Kidney capillary endothelial cell (primary cell): ENCODE results near the gene TSPAN15.
"Not testable (repeated sequence)": the region's sequence is repeated elsewhere in the genome, so short reads cannot be mapped to it uniquely, and the experiment has no call there.

Experiments used
- DNase-seq: peaks from one replicate; pipeline ENCODE4 v3.0.0-alpha.2; 2018; ENCODE audit warnings: low spot score

The TSPAN15 gene

DNA sequence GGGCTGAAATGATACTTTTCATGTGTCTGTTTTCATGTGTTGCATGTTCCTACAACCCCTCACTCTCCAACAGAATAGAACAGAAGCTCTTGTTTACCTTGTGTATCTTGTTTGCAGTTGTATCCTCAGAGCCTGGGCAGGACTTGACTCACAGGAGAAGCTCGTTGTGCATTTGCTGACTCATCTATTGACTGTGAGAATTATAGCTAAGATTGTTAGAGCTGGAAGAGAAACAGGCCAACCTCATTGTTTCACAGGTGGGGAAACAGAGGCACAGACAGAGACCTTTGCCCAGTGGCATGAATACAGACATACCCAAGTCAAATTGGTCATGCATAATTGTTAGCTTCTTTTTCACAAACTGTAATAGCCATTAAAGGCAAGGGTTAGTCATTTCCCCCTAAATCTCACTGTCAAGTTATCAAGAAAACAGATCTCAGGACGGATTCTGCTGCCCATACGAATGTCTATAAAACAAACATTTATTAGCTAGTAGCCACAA lies 4.6 kb upstream of the TSPAN15 start:
- peak; percentile 97 for DNase-seq

DNA sequence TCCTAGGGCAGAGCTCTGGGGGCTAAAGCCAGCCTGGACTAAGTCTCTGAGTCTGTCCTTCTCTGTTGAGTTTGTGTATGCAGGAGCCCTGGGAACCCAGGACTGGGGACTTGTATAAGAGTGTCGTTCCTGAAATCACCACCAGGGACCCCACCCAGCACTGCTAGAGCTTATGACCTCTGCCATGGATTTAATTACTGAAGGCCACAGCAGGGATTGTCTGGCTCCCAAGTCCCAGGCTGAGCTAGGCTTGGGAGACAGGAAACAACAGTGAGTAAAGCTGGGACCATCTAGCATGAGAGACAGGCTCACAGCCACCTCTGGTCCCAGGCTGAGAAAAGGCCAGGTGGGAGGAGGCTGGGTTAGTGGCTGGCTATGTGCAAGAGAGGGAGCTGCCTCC lies 1.4 kb upstream of the TSPAN15 start:
- DNase-seq: peak; percentile 93

DNA sequence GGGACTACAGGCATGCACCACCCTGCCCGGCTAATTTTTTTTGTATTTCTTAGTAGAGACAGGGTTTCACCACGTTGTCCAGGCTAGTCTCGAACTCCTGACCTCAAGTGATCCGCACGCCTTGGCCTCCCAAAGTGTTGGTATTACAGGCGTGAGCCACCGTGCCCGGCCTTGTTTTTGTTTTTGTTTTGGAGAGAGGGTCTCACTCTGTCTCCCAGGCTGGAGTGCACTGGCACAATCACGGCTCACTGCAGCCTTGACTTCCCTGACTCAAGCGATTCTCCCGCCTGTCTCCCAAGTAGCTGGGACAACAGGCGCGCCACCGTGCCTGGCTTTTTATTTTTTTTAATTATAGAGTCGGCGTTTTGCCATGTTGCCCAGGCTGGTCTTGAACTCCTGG lies 870 bp upstream of the TSPAN15 start:
- DNase-seq: not testable (repeated sequence)

DNA sequence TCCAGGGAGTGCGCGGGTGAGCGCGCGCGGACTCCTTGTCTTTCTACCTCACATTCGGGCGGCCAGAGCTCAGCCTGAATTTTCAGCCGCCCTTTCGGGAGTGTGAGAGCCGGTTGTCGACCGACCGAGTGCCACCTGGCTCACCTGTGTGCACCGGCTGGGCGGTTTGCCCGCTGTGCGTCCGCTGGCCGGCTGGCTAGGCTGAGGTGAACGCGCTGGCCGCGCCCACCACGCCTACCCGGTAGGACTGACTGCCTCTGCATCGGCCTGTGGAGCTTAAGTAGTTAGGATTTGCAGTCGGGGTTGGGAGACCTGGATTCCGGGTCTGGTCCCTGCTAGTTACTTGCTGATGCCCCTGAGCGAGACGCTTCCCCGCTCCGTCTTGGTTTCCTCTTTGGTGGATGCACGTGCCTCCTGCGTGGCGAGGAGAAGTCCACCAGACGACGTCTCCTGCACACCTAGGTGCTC lies 553 bp downstream of the TSPAN15 start:
- DNase-seq: no peak

DNA sequence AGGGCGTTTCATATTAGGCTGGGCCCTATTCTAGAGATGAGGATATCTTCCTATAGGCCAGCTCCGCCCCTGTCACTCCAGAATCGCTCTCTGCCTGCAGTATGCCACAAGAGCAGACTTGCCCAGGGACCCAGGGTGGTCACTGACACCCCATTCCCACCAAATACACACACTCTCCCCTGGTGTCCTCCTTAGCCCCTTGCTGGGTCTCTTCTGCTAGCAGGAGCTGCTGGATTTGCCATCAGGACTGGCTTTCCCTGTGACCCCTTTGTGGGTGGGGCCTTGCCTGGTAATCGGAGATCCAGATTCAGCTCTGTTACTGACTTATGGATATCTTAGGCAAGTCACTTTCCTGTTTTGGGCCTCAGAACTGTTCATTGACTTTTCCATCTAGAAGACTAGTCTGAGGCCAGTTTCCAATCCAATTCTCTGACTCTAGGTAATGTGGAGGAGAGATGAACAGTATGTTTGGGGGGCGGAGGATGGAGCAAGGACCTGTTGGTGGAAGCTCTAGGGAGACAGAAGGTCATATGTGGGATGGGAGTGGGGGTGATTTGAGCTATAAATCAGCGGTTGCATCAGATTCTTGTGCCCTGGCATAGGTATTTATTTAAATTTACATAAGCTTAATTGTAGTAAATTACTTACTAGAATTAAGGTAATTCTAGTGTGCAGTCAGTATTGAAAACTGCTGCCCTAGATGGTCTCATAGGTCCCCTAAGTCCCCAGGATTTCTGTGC lies 1.6 kb downstream of the TSPAN15 start:
- no peak for DNase-seq

DNA sequence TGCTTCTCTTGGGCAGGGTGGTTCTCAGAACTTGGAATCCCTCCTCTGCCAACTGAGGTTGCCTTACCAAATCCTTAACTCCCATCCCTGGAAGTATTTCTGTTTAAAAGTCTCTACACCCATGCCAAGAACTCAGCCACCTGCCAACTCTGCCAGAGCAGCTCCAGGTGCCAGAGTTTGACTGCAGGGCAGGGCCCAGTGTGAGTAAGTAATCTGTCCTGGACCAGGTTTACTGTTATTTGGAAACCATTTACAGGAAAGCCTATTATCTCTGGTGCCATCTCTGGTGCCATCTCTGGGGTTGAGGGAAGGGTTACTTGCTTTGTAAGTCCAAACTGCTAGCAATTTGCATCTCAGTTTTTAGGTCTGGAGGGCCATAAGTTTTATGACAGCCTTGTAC lies 2.5 kb downstream of the TSPAN15 start:
- no peak for DNase-seq

DNA sequence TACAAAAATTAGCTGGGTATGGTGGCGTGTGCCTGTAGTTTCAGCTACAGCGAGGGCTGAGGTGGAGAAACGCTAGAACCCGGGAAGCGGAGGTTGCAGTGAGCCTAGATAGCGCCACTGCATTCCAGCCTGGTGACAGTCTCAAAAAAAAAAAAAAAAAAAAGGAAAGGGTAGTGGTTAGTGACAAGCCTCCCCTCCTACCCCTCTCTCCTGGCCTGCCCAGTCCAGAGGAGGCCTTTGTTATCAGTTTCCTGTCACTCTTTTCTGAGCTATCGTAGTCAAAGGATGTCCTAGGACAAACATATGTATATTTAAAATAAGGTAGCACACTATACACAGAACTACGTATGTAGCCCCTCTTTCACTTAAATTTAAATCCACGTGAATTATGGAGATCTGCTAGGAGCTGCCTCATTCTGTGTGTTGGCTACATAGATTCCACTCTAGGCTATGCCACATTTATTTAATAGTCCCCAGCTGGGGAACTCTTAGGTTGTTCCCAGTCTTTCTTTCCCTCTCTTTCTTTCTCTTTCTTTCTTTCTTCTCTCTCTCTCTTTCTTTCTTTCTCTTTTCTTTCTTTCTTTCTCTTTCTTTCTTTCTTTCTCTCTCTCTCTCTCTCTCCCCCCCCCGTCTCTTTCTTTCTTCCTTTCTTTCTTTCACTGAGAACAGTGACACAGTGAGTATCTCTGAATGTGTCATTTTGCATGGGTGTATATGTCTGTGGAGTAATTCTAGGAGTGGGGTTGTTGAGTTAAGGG lies 3.9 kb downstream of the TSPAN15 start:
- no peak for DNase-seq

DNA sequence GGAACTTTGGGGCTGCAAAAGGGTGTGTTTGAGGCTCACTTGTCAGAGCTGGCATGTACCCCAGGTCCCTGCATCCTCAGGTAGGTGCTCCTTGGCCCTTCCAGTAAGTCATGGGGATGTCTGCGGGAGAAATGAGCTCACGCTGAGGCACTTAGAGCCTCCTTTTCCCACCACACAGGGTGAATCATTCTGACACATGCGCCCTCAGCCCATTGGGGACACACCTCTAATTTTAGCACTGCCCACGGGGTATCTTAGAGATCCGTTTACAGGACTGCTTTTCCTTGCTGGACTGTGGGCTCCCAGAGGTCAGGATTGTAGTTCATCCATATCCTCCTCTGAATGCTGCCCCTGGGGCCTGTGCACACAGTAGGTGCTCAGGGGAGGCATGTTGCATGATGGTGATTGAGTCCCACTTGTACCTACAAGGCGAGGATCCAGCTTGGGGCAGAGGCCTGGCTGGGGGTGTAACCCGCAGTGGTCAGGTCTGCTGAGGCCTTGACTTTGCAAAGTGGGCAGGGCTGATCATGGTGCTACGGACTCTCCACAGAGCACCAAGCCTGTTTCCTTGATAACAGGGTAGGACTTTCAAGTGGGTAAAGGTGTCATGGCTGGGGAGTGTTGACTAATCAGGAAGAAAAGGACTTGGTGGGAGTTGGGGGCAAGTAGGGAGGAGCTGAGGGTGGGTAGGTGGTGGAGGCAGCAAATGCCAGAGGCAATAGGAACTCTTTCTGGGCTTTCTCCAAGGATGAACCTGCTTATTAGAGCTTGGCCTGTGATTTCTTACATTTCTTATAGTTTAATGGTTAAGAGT lies 5.8 kb downstream of the TSPAN15 start:
- DNase-seq: no peak

DNA sequence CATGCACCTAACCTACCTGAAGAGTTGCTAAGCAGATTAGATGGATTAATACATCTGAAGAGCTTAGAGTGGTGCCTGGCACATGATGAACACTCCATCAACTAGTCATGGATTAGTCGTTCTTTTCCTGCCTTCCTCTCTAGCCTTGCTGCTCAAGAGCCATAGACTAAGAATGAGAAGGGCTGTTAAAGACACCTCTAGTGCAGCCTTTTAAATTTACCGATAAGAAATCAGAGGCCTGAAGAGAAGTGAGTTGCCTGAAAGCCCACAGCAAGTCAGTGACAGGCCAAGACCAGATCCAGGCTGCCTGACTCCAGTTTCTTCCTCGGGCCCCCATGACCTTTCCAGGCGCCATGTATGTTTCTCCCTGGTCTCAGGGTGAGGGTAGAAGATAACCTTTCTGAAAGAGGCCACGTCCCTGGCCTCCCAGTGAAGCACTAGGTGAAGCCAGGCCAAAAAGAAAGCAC lies 6.5 kb downstream of the TSPAN15 start:
- DNase-seq: no peak

DNA sequence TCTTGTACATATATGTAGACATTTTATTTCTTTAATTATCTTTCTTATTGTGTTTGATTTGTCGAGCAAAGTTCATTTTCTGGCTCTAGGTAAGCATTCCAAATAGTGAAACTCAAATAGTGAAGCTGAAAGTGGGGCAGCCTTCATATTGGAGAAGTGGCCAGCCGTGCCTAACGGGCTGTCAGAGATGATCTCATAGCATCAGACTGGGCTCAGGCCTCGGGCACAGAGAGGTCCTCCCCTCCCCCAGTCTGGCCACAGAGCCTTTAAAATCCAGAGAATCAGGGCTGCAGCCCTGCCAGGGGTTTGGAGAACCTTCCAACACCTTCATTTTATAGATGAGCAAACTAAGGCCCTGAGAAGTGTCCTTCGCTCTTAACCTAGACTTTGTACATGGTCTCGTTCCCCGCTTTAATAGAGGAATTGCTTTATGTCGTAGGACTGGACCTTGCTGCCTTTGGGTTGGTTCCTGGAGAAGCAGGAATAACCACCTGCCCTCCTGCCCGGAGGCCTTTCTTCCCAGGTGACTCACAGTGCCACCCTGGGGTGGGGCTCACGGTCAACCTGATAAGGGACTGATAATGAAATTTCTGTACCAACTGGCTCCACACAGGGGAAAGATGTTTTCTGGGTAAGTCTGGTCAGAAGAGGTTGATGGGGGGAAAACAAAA lies 7.3 kb downstream of the TSPAN15 start:
- DNase-seq: no peak

DNA sequence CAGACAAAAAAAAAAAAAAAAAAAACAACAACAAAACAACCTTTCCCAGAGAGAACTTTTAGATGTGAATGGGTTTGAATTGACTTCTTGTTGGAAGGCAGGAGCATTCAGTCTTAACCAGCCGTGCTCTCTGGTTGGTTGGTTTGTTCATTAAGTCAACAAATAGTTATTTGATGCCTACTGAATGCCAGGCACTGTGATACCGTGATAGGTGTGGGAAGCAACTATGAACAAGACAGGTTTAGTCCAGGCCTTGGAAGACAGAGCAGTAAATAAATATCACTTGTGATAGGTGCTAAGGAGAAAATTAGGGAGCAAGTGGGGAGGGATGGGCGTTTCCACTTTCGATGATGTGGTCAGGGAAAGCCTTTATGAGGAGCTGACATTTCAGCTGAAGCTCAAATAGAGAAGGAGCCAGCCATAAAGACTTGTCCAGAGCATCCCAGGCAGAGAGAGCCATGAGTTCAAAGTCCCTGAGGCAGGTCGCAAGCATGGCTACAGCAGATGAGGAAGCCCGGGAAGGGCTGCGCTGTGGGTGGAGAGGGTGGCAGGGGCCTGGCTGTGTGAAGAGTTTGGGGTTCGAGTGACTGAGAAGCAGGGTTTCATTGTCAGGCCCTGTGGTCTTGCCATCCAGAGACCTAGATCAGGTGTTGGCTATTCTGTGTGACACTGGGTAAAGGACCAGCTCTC lies 8.0 kb downstream of the TSPAN15 start:
- no peak for DNase-seq

DNA sequence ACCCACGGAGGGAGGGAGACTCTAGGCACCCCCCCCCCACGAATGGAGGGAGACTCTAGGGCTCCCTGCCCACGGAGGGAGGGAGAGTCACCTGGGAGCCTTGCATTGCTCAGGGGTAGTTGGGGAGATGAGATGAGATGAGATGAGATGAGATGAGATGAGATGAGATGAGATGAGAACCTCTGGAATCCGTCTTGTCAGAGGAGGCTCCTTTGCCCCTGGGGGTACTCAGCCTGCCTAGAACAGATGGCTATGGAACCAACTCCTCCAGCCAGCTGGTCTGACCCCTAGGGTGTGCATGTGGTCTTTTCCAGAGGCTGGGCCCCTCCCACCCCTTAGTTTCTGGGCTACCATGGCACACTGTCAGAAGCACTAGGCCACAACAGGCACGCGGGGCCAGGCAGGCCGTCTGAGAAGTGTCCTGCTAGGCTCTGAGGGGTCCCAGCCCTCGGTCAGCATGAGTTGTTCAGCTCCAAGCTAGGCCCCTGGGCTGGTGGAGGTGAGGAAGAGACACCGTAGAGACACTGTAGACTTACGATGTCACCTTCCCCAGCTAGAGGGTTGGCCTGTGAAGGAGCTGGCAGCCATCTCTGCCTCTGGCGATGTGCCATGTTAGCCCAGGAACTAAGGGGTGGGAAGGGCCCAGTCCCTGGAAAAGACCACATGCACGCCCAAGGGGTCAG lies 8.8 kb downstream of the TSPAN15 start:
- no peak for DNase-seq

DNA sequence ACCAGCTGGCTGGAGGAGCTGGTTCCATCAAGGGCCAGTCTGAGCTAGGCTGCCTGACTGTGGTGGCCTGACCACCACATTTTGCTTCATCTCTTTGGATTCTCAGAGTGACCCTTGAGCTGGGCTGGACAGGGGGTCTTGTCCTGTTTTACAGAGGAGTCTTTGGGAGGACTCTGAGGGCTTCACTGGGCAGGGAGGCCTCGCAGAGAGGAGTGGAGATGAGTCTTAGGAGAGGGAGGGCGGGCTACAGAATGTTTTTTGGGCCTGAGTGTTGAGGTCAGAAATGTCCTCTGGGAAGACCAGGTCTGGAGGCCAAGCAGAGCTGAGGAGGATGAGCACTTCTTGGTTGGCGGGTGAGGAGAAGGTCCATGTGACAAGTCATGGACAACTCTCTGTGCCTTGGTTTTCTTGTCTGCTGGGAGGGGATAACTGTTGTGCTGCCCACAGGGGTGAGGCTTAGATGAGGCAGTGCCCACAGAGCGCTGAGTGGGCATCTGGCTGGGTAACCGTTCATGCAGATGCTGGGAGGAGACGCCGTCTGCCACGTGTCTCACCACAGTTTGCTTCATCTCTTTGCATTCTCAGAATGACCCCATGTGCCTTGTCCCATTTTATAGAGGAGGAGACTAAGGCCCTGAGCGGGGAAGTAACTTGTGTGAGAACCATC lies 9.4 kb downstream of the TSPAN15 start:
- no peak for DNase-seq

DNA sequence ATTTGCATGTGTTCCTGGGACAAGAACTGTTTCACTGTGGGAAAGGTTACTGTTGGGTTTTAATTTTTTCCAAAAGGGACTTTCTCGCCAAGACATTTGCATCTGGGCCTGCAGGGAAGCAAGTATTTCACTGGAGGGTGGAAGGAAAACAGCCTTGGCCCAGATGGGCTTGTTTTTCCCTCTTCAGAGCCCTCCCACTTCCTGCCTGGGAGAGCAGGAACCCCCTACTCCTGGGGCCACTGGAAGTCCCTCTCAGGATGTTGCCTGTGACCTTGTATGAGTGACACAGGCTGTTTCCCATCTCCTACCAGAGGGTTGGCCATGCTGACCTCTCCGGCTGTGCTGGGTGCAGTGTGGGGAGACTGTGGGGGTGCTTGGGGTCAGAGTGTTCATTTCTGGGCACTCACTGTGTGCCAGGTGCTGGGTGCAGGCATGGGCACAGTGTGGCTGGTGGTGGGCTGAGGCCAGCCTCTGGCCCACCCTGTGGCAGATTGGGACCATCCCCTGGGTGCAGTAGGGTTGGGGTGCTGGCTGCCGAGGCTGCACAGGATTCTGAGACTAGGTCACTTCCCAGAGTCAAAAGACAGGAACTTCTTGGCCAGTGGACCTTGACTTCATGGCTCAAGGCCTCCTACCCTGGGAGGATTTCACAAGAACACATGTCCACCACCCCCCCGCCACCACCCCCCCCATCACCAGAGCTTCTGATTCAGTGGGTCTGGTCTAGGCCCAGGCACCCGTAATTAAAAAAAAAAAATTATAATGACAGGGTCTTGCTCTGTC lies 10.2 kb downstream of the TSPAN15 start:
- DNase-seq: no peak

DNA sequence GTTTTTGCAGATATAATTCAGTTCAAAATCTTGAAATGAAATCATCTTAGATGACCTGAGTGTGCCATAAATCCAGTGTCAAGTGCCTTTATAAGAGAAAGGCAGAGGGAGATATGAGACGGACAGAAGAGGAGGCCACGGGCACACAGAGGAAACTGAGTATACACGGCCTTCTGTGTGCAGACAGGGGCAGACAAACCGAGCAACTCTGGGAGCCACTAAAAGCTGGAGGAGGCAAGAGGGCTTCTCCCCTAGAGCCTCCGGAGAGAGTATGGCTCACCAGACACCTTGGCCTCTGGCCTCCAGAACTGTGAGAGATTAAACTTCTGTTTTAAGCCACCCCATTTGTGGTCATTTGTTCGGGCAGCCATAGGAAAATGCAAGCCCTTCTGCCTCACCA lies 12.6 kb downstream of the TSPAN15 start:
- DNase-seq: no peak

DNA sequence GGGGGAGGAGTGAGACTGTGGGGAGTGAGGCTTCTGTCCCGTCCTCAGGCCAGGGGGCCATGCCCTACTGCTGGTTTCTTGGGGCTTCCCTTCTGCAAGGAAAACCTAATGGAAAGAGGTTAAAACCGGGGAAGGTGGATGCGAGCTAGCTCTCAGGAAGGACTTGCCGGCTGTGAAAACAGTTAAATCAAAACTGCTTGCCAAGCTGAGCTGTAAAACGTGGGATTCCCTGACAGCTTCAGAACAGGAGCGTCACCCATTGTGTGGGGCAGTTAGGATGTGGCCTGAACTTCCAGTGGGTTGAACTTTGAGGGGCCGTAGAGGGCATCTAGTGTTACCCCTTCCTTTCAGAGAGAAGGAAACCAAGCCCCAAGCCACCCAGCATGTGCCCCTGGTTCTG lies 13.1 kb downstream of the TSPAN15 start:
- DNase-seq: no peak

DNA sequence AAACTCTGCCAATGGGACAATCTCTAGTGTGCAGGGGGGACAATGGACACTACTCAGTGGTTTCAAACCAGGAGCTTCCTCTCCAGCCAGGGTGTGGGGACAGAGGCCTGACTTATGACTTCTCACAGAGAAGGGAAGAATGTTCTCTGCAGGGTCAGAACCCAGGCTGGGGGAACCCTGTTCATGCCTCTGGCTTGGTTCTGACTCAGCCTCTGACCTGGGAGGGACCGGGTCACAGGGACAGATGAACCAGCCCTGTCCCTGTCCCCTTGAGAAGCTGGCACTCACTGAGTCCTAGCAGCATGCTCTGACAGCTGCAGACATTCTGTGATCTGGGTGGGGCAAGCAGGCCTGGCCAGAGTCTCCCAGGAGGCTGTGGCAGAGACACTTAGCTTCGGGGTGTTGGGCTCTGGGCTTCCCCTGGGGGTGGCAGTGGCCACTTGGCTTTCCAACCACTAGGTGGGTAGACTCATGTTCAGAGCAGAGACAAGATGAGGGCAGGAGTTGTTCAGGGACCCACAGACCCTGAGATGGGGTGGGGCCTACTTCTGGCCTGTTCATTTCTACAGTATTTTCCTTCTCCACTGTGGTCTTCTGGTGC lies 13.6 kb downstream of the TSPAN15 start:
- no peak for DNase-seq

DNA sequence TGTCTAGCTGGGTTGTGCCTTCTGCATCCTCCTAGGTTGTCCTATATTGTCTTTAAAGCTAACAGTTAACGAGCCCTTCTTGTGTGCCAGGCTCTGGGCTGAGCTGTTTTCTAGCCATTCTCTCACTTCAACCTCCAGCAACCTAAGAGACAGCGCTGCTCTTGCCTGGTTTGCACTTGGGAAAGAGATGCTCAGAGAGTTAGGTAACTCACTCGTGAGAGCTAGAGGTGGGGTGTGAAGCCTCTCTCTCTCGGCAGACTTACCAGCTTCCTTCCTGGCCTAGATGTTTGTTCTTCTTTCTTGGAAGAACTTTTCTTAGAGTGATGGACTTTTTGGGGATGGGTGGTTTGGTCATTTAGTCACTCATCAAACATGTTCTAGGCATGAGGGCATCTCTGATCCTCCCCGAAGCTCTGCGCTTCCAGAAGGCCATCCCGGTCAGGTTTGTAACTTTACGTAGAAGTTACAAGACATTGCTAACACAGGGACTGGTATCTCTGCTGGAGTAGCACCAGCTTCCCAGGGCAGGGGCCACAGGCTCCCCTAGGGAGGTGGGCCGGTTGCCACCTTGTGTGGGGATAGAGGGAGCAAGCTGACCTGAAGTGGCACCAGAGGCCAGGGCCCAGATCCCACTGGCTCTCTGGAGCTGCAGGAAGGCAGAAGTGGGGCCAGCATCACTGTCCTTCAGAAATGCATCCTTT lies 14.3 kb downstream of the TSPAN15 start:
- DNase-seq: no peak
